Muscle of leg (tissue), 11 donors: ENCODE results near the gene ARL5C. TPM values are rescaled to one million over a fixed set of nuclear protein-coding genes. Genes with fewer than 3 reads are reported as not detected.

ENCODE experiments used
- DNase-seq: peaks from one replicate; pipeline ENCODE4 v3.0.0; 2013
- H3K27ac ChIP-seq: one replicate; pipeline ENCODE4 v1.5.1; 2013; ENCODE audit warnings: mild to moderate bottlenecking, low read length, control low read depth
- H3K27me3 ChIP-seq: one replicate; pipeline ENCODE4 v1.6.1; 2013; ENCODE audit warnings: low read length; ENCODE audit not compliant: control insufficient read depth, insufficient read depth
- H3K36me3 ChIP-seq: one replicate; pipeline ENCODE4 v1.6.1; 2013; ENCODE audit warnings: low read length; ENCODE audit not compliant: control insufficient read depth, insufficient read depth
- H3K4me1 ChIP-seq: one replicate; pipeline ENCODE4 v1.6.1; 2013; ENCODE audit warnings: low read length; ENCODE audit not compliant: control insufficient read depth, insufficient read depth
- H3K4me3 ChIP-seq: one replicate; pipeline ENCODE4 v1.5.1; 2013; ENCODE audit warnings: low read length, control low read depth
- H3K9me3 ChIP-seq: replicated peaks from 2 replicates; pipeline ENCODE4 v1.6.1; 2013; ENCODE audit warnings: low read depth, low read length; ENCODE audit not compliant: control insufficient read depth
- WGBS: methylation state at CpG from one replicate; pipeline ENCODE4 v1.1.5; 2013; ENCODE audit warnings: missing lambda C conversion rate; ENCODE audit not compliant: insufficient coverage; 5-methylcytosine and 5-hydroxymethylcytosine counted together
- polyA plus RNA-seq, 8 donors: library from polyadenylated mRNA; unstranded; fragments of 120-200 nt; gene quantifications; one replicate each; pipeline versions ENCODE4 v1.2.1 to v1.2.3, GENCODE V29; 2013; ENCODE audit warnings: inconsistent platforms in 1 of 8, low replicate concordance in 1 of 8; ENCODE audit not compliant: insufficient read length in 8 of 8, insufficient read depth in 1 of 8
- total RNA-seq: library from RNA; stranded (reverse); fragments of 120-200 nt; gene quantifications from one replicate; pipeline ENCODE4 v1.2.4, GENCODE V29; 2013

ARL5C gene
- total and polyA plus RNA-seq, 9 donors, result 0.24 to 0.53 (median 0.34) TPM; not detected in 3

- Histone ChIP-seq H3K27ac (no peak overlapping the region), H3K27me3 (peaks cover under 1% of the 10 kb centered on the region), H3K4me1 (peaks cover 32% of the 10 kb centered on the region), H3K9me3 (no peaks in the 10 kb centered on the region), H3K36me3 (peaks cover 41% of the 10 kb centered on the region), H3K4me3 (no peak overlapping the region)
- DNase-seq, result no peak
- WGBS, result 83% methylated on average over 1 of the region's 8 CpGs
These were observed 38.3 kb upstream of the ARL5C start for GRCh38 chr17:39204245-39204644.

GRCh38 chr17:39200957-39201510 is 35.1 kb upstream of the ARL5C start:
- Histone ChIP-seq H3K4me1 (peaks cover 36% of the 10 kb centered on the region), H3K9me3 (no peaks in the 10 kb centered on the region), H3K27me3 (no peaks in the 10 kb centered on the region), H3K27ac (peak overlapping the region; percentile 93), H3K36me3 (peaks cover 41% of the 10 kb centered on the region), H3K4me3 (peak overlapping the region; percentile 58)
- 25% methylated on average over 7 of the region's 11 CpGs for WGBS
- no peak for DNase-seq

GRCh38 chr17:39200070-39200879 is 34.3 kb upstream of the ARL5C start, which contains the start of gene RPL19:
TSS of gene RPL19 (plus strand) at chr17:39200283. CDS start at chr17:39200345, 62 bp downstream.
- Histone ChIP-seq H3K36me3 (peaks cover 41% of the 10 kb centered on the region), H3K27me3 (no peaks in the 10 kb centered on the region), H3K9me3 (no peaks in the 10 kb centered on the region), H3K27ac (peak within 1 kb of the TSS; percentile 93), H3K4me1 (peaks cover 44% of the 10 kb centered on the region), H3K4me3 (peak within 1 kb of the TSS; percentile 58)
- no peak for DNase-seq
- WGBS, result 0% methylated on average over 37 of the region's 52 CpGs

- Histone ChIP-seq H3K4me1 (peaks cover 49% of the 10 kb centered on the region), H3K36me3 (peaks cover 35% of the 10 kb centered on the region), H3K27me3 (no peaks in the 10 kb centered on the region), H3K4me3 (peak overlapping the region; percentile 58), H3K27ac (peak overlapping the region; percentile 93), H3K9me3 (no peaks in the 10 kb centered on the region)
- 0% methylated on average over 6 of the region's 10 CpGs for WGBS
- peak; percentile 97 for DNase-seq
These were observed 33.8 kb upstream of the ARL5C start for GRCh38 chr17:39199820-39200069.

- Histone ChIP-seq H3K4me3 (peak overlapping the region; percentile 78), H3K9me3 (no peaks in the 10 kb centered on the region), H3K4me1 (peaks cover 62% of the 10 kb centered on the region), H3K27ac (peak overlapping the region; percentile 79), H3K36me3 (peaks cover 31% of the 10 kb centered on the region), H3K27me3 (no peaks in the 10 kb centered on the region)
- WGBS, result no CpG with 5 or more reads among the region's 4 CpGs
- DNase-seq, result peak; percentile 33
These were observed 32.2 kb upstream of the ARL5C start for GRCh38 chr17:39198186-39198566.

- DNase-seq, result peak; percentile 91
- H3K4me3 ChIP-seq, result peak within 1 kb of the TSS; percentile 78
- H3K27ac ChIP-seq, result peak within 1 kb of the TSS; percentile 96
- no peaks in the 10 kb centered on the region for H3K9me3 ChIP-seq
- H3K36me3 ChIP-seq, result peaks cover 33% of the 10 kb centered on the region
- peaks cover 68% of the 10 kb centered on the region for H3K4me1 ChIP-seq
- WGBS, result 0% methylated on average over 41 of the region's 55 CpGs
- no peaks in the 10 kb centered on the region for H3K27me3 ChIP-seq
These were observed 31.6 kb upstream of the ARL5C start, which contains the start of gene CACNB1 for GRCh38 chr17:39197380-39198185. TSS of gene CACNB1 (minus strand) at chr17:39197669. CDS start at chr17:39197495, 174 bp downstream.

GRCh38 chr17:39196808-39197291 is 30.9 kb upstream of the ARL5C start:
- DNase-seq, result peak; percentile 76
- under 1% methylated on average over 24 of the region's 30 CpGs for WGBS
- peaks cover 75% of the 10 kb centered on the region for H3K4me1 ChIP-seq

GRCh38 chr17:39196241-39196807 is 30.4 kb upstream of the ARL5C start:
- Histone ChIP-seq H3K4me3 (peak overlapping the region; percentile 78), H3K27ac (peak overlapping the region; percentile 96), H3K9me3 (no peaks in the 10 kb centered on the region), H3K36me3 (peaks cover 33% of the 10 kb centered on the region), H3K27me3 (no peaks in the 10 kb centered on the region), H3K4me1 (peaks cover 72% of the 10 kb centered on the region)
- peak; percentile 83 for DNase-seq
- WGBS, result no CpG with 5 or more reads among the region's 8 CpGs

More at GRCh38 chr17:39196808-39197291, 30.9 kb upstream of the ARL5C start:
- Histone ChIP-seq H3K27me3 (no peaks in the 10 kb centered on the region), H3K27ac (peak overlapping the region; percentile 96), H3K9me3 (no peaks in the 10 kb centered on the region), H3K36me3 (peaks cover 33% of the 10 kb centered on the region), H3K4me3 (peak overlapping the region; percentile 78)

- Histone ChIP-seq H3K36me3 (peaks cover 36% of the 10 kb centered on the region), H3K4me3 (peak overlapping the region; percentile 78), H3K27me3 (no peaks in the 10 kb centered on the region), H3K27ac (peak overlapping the region; percentile 96), H3K4me1 (peaks cover 69% of the 10 kb centered on the region), H3K9me3 (no peaks in the 10 kb centered on the region)
- peak; percentile 71 for DNase-seq
- WGBS, result 37% methylated on average over 4 of the region's 8 CpGs
These were observed 29.7 kb upstream of the ARL5C start for GRCh38 chr17:39195568-39196160.
